ENCODE data around the gene IL2.

Gene IL2

GRCh38 chr4:122456231-122457116 lies at the start of gene IL2:
Gene IL2, minus strand, starts transcription at chr4:122456725. Its CDS starts 285 bp downstream, at chr4:122456440.
- H3K79me2 ChIP-seq: no peaks in the 10 kb centered on the region
- H3K27ac ChIP-seq: no peak within 1 kb of the TSS
- H3K4me2 ChIP-seq (ENCODE audit: low read length): no peak within 1 kb of the TSS
- H3K4me3 ChIP-seq (ENCODE audit: low read depth, low read length): no peak within 1 kb of the TSS
- H3K27me3 ChIP-seq (ENCODE audit: control insufficient read depth, insufficient read depth, low read length): no peaks in the 10 kb centered on the region
- no peaks in the 10 kb centered on the region for H3K9me3 ChIP-seq (ENCODE audit: control insufficient read depth, low read length)
- no peak within 1 kb of the TSS for H3K9ac ChIP-seq
- no peak for TF ChIP-seq CTCF (IDR thresholded peaks at IDR 0.05)
- no peaks in the 10 kb centered on the region for H3K36me3 ChIP-seq (ENCODE audit: control insufficient read depth, insufficient read depth, low read length)
- H2AFZ ChIP-seq: no peak within 1 kb of the TSS
- no peaks in the 10 kb centered on the region for H3K4me1 ChIP-seq

- no peak overlapping the region for H3K9ac ChIP-seq
- no peaks in the 10 kb centered on the region for H3K4me1 ChIP-seq
- H2AFZ ChIP-seq: no peak overlapping the region
- H3K27me3 ChIP-seq (ENCODE audit: control insufficient read depth, insufficient read depth, low read length): no peaks in the 10 kb centered on the region
- TF ChIP-seq CTCF (IDR thresholded peaks at IDR 0.05): no peak
- no peak overlapping the region for H3K4me3 ChIP-seq (ENCODE audit: low read depth, low read length)
- H3K36me3 ChIP-seq (ENCODE audit: control insufficient read depth, insufficient read depth, low read length): no peaks in the 10 kb centered on the region
- no peak overlapping the region for H3K27ac ChIP-seq
- H3K79me2 ChIP-seq: no peaks in the 10 kb centered on the region
- H3K4me2 ChIP-seq (ENCODE audit: low read length): no peak overlapping the region
- no peaks in the 10 kb centered on the region for H3K9me3 ChIP-seq (ENCODE audit: control insufficient read depth, low read length)
Observed at GRCh38 chr4:122503214-122503613, 46.7 kb upstream of the IL2 start.

- H3K79me2 ChIP-seq: no peaks in the 10 kb centered on the region
- no peak overlapping the region for H3K4me2 ChIP-seq (ENCODE audit: low read length)
- no peak overlapping the region for H3K4me3 ChIP-seq (ENCODE audit: low read depth, low read length)
- no peak overlapping the region for H3K9ac ChIP-seq
- no peak for TF ChIP-seq CTCF (IDR thresholded peaks at IDR 0.05)
- H3K9me3 ChIP-seq (ENCODE audit: control insufficient read depth, low read length): no peaks in the 10 kb centered on the region
- H3K4me1 ChIP-seq: no peaks in the 10 kb centered on the region
- H3K36me3 ChIP-seq (ENCODE audit: control insufficient read depth, insufficient read depth, low read length): no peaks in the 10 kb centered on the region
- no peak overlapping the region for H2AFZ ChIP-seq
- no peak overlapping the region for H3K27ac ChIP-seq
- no peaks in the 10 kb centered on the region for H3K27me3 ChIP-seq (ENCODE audit: control insufficient read depth, insufficient read depth, low read length)
Observed at GRCh38 chr4:122500852-122501501, 44.5 kb upstream of the IL2 start.

GRCh38 chr4:122489061-122489460 lies 32.5 kb upstream of the IL2 start:
- Histone ChIP-seq H3K9ac (no peak overlapping the region), H3K9me3 (ENCODE audit: control insufficient read depth, low read length) (no peaks in the 10 kb centered on the region), H3K4me2 (ENCODE audit: low read length) (no peak overlapping the region), H3K27me3 (ENCODE audit: control insufficient read depth, insufficient read depth, low read length) (no peaks in the 10 kb centered on the region), H3K4me3 (ENCODE audit: low read depth, low read length) (no peak overlapping the region), H3K4me1 (no peaks in the 10 kb centered on the region), H2AFZ (no peak overlapping the region), H3K36me3 (ENCODE audit: control insufficient read depth, insufficient read depth, low read length) (no peaks in the 10 kb centered on the region), H3K79me2 (no peaks in the 10 kb centered on the region), H3K27ac (no peak overlapping the region)
- TF ChIP-seq CTCF (IDR thresholded peaks at IDR 0.05): no peak

All from parathyroid adenoma (tissue), 2 donors.